ENCODE measurements around the gene PRRG4.
"Not testable (repeated sequence)": the region's sequence is repeated elsewhere in the genome, so short reads cannot be mapped to it uniquely, and the experiment has no call there.

The PRRG4 gene

DNA sequence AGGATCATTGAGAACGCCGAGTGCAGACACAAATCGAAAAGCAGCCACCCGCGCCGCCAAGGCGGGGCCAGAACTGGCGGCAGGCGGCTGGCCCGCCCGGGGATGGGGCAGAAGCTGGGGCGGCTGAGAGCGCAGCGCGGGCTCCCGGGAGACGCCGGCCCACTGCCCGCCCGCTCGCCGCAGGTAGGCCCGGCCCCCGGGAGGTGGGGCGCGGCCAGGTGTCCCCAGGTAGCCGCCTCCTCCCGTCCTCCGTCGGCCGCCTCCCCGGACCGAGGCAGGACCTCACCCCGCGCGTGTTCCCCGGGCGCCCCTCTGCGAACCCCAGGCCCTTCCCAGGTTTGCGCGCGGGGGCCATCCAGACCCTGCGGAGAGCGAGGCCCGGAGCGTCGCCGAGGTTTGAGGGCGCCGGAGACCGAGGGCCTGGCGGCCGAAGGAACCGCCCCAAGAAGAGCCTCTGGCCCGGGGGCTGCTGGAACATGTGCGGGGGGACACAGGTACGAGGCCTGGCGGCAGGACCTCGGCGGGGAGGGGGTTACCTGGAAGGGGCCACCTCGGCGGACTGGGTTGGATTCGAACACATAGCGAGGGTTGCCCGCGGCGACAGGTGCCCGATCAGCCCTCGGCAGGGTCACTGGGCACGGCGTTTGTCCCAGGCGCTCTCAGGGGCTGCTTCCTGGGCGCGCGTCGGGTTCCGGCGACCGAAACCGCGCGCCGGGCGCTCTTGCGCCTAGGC lies at the start of gene PRRG4:
TSS of gene PRRG4 (plus strand) at position 248 of the 733 bp plus-strand sequence. CDS start 603 bp downstream, outside the sequence.
- no peak for DNase-seq (ENCODE audit: low read depth, low spot score)

DNA sequence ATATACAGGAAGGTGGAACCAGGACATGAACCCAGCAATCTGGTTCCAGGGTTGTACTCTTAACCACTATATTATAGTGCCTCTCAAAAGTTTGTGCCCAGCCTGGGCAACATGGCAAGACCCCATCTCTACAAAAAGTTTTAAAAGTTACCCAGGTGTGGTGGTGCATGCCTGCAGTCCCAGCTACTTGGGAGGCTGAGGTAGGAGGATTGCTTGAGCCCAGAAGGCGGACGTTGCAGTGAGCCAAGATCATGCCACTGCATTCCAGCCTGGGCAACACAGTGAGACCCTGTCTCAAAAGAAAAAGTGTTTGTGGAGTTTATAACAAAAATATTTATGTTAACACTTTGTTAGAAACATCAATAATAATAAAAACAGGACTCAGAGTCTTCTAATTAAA lies 48.9 kb upstream of the PRRG4 start:
- not testable (repeated sequence) for DNase-seq (ENCODE audit: low read depth, low spot score)

DNA sequence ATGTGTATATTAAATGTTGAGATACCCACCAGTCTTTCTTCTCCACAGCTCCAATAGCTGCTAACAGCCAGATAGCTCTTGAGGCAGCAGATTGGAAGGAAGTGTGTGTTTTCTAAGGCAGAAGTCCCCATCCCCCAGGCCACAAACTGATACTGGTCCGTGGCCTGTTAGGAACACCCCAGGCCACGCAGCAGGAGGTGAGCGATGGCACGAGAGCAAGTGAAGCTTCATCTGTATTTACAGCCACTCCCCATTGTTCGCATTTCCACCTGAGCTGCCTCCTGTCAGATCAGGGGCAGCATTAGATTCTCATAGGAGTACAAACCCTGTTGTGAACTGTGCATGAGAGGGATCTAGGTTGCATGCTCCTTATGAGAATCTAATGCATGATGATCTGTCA lies 48.0 kb upstream of the PRRG4 start:
- DNase-seq (ENCODE audit: low read depth, low spot score): no peak

DNA sequence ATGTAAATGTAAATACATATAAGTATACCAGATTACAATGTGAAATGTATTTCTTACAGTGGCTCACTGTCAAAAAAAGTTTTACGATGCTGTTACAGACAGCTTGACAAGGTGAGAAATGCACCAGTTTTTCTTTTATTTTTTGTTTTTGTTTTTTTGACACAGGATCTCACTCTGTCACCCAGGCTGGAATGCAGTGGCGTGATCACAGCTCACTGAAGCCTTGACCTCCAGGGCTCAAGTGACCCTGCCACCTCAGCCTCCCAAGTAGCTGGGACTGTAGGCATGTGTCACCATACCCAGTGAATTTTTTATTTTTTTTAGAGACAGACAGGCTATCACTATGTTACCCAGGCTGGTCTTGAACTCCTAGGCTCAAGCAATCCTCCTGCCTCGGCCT lies 44.5 kb upstream of the PRRG4 start:
- no peak for DNase-seq (ENCODE audit: low read depth, low spot score)

DNA sequence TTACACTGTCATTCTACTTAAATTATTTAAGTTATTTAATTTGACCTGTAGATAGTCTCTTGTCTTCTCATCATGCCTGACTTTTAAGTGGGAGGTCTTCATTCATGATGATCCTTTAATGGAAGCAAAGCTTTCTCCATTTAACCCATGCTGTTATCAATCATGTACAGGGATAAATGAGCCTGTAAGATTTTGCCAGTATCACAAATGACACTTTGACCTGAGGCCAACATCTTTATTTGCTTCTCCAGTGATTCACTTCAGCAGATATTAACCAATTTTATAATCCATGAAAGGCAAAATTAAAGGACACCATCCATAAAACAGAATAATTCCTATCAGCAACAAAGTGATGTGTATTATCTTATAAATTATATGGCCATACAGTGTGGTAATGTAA lies 42.9 kb upstream of the PRRG4 start:
- no peak for DNase-seq (ENCODE audit: low read depth, low spot score)

DNA sequence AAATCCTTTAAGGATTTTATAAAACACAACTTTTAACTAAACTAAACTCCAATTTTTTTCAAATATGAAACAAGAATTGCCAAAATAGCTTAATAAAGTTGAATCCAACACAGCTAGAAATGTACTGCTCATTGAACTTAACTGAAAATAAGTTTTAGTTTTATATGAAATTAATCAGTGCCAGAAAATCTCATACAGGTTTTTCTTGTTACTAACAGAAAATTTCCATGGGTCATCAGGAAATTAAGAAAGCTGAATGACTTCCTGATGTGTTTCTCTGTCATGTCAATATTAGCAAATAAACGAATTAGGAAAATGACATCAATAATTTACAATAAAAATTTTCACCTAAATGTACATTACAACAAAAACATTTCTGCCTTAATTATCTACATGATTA lies 38.8 kb upstream of the PRRG4 start:
- no peak for DNase-seq (ENCODE audit: low read depth, low spot score)

DNA sequence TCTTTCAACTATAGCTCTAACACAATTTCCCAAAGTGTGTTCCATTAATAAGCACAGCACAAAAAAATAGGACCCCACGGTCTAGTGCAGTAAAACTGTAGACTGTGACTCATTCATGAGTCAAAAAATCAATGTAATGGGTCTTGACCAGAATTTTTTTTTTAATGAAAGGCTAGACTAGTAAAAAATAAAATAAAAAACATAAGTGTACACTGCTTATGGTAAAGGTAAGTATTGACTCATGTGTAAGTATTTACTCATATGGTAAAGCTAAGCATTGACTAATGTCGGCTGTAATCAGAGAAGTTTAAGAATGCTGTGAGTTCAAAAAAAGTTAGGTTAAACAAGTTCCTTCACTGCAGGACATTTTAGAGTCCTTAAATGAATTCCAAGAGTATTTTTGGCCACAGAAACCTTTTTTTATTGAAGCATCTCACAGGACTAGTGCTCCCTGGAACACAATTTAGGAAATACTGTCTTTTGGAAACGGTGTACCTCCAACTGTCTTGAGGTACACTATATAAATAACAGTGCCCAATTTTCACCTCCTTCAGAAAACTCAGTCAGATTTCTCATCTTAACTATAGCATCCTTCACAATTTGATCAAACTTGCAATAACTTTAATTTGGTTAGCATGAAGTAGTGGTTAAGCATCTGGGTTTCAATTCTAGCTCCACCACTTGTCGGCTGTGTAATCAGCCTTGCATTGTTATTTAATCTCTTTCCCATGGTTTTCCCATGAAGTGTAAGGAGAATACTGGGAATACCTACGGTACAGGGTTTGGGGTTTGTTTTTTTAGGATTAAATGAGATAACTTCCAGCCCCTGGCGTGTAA lies 37.4 kb upstream of the PRRG4 start:
- DNase-seq (ENCODE audit: low read depth, low spot score): no peak

DNA sequence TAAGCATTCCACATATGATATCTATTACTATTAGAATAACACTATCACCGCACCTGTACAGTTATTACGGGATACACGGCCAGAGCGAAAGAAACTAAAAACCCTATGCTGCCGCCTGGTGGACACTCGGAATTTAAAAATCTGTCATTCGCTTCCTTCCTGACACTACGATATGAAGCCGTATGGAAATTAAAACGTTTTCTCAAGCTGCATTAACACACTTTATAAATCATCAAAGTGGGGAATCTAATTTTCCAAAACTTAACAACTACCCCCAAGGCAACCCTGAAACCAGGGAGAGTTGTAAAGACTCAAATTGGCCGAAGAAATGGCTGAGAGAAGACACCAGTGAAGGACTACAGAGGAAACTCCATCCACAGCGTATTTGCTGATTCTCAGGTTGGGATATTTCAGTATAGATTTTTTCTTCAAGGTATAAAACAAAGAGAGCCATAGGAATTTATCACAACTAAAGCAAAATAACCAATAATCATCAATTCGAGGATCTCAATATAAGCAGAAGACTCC lies 36.7 kb upstream of the PRRG4 start:
- no peak for DNase-seq (ENCODE audit: low read depth, low spot score)

DNA sequence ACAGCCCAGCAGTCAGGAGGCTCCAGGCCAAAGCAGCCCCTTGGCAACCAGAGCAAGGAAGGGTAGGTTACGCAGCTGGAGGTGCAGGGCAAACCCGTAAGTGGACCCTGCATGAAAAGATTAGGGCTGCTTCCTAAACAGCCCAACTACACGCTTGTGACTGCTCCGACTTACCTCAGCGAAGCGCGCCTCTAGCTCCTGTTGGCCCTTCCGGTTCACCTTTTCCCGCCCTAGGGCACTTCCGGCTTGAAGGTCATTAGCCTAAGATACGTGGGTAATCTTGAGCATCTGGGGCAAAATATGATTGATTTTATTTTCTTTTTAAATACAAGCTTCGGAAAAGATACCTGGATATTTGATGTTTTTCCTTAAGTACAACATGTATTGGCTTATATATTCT lies 35.3 kb upstream of the PRRG4 start, which contains the start of gene CCDC73:
TSS of gene CCDC73 (minus strand) at position 224 of the 400 bp plus-strand sequence. CDS start 34,419 bp downstream, outside the sequence.
- DNase-seq (ENCODE audit: low read depth, low spot score): no peak

DNA sequence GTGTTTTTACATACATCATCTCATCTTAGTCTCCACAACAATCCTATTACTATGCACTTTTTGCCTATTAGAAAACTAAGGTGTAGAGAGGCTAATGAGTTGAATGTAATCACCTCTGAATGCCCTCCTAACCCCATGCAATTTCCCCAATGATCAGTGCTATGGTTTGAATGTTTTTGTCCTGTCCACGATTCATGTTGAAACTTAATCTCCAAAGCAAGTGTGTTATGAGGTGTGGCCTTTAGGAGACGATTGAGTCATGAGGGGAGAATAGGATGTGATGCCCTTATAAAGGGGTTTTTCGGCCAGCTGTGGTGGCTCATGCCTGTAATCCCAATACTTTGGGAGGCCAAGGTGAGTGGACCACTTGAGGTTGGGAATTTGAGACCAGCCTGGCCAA lies 33.3 kb upstream of the PRRG4 start:
- no peak for DNase-seq (ENCODE audit: low read depth, low spot score)

DNA sequence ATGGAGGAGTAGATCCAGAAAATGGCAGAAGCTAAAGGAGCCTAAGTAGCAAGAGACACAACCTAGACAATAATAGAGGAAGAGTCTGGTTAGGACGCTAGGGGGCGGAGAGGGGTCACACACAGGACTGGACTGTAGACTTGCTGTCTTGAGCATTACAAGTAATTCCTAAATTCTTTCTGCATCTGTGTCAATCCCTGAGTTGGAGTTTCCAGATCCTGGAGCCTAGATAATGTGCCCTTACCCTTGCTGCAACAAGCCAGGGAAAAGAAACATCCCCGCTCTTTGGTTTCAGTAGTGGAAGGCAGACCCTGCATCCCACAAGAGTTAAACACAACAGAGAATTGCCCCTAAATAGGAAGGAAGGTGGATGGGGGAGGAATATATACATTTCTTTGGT lies 20.4 kb upstream of the PRRG4 start:
- DNase-seq (ENCODE audit: low read depth, low spot score): peak; percentile 54

DNA sequence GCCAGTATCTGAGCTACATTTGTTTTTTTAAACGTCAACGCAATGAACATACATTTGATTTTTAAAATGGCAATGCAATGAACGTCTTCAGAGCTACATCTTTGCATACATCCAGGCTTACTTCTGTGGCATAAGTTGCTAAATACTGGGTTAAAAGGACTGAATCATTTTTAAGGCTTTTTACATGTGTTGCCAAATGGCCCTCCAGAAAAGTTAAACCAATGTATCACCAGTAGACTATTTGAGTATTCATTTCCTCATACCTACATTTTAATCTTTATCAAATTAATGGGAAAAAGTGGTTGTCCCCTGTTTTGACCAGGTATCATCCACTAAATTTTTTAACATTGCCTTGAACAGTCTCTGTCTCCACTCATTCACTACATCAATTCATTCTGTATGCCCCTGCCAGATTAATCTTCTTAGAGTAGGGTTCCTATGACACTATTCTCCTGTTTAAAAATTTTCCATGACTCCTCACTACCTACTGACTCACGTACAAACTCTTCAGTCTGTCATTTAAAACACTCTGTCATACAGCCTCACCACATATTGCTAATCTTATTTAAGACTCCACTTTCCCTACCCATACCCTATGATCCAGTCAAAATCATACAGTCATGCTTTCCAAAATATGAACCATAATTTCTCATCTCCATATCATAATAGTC lies 12.4 kb upstream of the PRRG4 start:
- no peak for DNase-seq (ENCODE audit: low read depth, low spot score)

DNA sequence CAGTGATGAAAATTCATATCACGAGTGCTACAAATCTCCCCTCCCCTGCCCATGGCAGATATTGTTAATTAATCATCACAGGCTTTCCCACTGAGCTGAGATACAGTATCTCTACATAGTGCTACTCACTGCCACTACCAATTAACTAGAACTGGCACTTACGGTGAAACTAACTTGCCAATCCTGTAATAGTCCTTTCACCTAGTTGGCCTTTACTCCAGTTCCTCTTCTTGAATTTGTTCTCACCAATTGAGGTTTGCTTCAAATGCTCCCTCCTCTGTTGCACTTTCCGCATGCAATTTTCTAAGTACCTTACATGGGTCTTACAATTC lies 11.9 kb upstream of the PRRG4 start:
- no peak for DNase-seq (ENCODE audit: low read depth, low spot score)

DNA sequence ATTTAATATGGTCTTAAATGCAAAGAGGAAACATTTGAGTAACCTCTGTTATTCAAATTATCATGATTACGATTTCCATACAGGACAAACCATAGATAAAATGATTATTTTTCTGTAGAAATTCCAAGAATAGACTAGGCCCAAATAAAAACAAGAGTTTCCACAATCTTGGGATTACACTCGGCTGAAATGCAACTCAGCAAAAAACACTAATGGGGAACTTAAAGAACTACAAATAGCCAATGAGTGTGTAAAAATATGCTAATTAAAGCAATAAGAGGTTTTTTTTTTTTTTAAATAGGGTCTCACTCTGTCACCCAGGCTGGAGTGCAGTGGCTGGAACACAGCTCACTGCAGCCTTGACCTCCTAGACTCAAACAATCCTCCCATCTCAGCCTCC lies 10.5 kb upstream of the PRRG4 start:
- DNase-seq (ENCODE audit: low read depth, low spot score): no peak

DNA sequence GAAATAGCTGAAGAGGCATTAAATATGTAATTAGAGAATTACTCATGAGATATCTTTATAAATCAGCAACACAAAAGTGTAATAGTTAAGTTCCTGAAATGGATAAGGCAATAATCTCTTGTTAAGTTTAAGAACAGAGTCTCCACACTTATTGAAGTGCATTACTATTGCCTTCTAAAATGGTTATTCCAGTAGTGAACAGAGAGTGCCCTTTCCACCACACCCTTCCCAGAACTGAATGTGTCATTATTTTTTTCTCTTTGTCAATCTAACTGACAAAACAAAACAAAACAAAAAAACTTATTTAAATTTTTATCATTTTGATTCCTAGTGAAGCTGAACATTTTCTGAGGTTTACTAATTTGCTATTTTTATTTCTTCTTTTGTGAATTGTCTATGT lies 9.2 kb upstream of the PRRG4 start:
- no peak for DNase-seq (ENCODE audit: low read depth, low spot score)

DNA sequence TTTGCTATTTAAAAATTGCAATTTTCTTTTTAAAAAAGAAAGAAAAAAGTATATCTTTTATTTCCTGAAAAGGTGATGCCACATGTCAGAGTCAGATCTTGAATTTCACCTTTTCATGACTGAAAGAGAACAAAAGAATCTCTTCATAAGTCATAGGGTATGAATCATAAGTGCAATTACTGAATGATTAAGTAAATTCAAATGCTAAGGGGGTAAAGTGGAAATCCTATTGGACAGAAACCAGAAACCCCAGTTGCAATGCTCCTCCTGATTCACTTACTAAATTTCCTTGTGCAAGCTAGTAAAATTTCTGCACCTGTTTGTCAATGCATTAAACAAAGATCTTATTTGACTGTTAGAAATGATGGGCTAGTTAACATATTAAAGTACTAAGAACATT lies 8.2 kb upstream of the PRRG4 start:
- DNase-seq (ENCODE audit: low read depth, low spot score): no peak

DNA sequence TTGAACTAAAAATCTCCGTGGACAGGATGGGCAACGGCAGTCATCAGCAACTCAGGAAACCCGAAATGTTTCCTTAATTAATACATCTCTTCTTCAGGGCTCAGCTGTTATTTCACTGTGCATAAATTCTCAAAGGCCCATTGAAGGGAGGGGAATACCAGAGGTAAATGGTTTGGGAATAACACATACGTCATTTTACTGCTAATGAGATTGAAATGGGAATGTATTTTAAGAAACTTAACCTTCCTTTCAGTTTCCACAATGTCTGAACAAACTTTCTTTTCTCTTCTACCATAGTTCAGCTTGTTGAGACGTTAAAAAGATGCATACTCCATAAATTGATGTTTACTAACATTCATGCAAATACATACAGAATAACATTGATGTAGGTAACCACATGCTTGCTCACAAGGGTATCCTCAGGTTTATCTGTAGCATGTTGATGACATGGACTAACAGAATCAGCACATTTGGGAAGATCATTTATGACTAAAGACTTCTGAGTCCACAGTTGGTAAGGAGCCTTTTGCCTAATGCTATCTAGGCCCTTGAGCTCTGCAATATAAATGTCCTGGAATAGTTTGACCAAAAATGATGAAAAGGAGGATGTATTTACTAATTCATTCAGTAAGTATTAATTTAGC lies 7.7 kb upstream of the PRRG4 start:
- no peak for DNase-seq (ENCODE audit: low read depth, low spot score)

DNA sequence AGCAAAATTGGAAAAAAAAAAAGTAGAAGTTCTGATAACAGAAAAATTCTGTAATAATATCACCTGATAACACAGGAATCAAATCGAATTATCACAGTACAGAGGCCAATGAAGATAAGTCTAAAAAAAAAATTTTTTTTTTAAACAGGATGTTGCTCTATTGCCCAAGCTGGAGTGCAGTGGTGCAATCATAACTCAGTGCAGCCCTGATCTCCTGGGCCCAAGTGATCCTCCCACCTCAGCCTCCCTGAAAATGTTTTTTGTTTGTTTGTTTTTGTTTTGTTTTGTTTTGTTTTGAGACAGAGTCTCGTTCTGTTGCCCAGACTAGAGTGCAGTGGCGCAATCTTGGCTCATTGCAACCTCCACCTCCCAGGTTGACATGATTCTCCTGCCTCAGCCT lies 6.1 kb upstream of the PRRG4 start:
- not testable (repeated sequence) for DNase-seq (ENCODE audit: low read depth, low spot score)

DNA sequence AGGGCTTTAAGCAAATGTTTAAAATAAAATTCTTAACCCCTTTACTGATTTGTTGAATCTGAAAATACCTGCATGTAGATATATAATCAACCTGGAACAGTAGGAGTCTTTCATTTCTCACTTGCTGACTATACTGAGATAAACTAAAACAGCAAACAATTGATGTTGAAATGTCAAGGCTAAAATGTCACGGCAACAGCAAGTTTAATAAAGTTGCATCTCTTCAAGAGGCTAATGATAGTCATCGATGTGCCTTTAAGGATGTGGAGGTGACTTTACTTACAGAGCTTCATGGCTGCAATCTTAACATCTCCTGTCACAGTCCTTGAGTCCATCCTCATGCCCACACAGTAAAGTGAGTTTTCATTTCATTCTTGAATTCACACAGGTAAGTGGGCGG lies 3.6 kb upstream of the PRRG4 start:
- no peak for DNase-seq (ENCODE audit: low read depth, low spot score)

DNA sequence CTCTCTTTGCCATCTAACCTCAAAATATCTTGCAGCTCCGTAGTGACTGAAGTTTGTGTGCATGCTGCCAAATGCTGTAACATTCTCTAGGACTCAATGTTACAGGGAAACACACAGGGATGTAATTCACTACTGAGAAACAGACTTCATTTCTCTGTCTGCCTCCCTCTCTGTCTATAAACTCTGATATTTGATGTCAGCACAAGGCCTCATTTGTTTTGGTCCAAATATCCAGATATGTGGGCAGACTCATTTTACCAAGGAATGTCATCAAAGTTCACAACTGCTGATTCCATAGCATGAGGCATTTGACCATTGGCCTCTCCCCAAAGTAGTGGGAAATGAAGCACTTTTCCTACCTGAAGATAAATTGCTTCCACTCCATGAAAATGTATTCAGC lies 2.5 kb upstream of the PRRG4 start:
- no peak for DNase-seq (ENCODE audit: low read depth, low spot score)

DNA sequence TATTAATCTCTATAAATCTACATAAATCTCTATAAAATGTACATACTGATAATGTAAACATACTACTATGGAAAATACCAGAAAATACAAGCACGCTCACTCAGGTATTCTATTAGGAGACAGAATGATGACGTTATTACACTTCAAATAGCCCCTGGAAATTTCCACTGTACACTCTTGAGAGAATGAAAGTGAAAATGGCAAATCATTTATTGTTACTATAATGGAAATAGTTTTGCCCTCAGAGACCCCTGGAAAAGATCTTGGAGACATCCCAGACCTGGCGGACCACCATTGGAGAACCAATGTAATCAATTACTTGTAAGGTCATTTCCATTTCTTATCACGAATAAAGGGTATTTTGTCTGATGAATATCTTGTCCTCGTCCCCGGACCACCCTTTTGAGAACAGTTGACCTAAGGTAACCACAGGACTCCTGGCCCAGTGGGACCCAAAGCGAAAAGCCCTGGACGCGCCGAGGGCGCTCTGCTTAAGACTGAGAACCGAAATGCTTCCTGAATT lies 509 bp upstream of the PRRG4 start:
- no peak for DNase-seq (ENCODE audit: low read depth, low spot score)

DNA sequence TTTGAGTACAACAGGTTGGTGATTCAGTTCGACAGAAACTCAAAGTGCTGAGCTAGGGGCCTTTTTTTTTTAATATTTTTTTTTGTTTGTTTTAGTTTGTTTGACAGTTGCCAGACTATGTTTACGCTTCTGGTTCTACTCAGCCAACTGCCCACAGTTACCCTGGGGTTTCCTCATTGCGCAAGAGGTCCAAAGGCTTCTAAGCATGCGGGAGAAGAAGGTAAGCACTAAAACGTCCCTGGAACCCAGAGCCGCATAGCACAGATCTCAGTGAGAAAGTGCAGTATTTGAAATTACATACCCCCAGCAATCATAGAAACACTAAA lies 649 bp downstream of the PRRG4 start:
- DNase-seq (ENCODE audit: low read depth, low spot score): no peak

Measured in iPS DF 19.7 (cell line).